Measurements from ENCODE around the gene LDB1. TPM values are rescaled to one million over a fixed set of nuclear protein-coding genes. Genes with fewer than 3 reads are reported as not detected.

The LDB1 gene
- total and polyA plus RNA-seq, 2 of the 13 experiments (the other 11 are each of a cell fraction or from before 2014, with no cell fraction given), result 17.2 to 45.5 TPM

DNA sequence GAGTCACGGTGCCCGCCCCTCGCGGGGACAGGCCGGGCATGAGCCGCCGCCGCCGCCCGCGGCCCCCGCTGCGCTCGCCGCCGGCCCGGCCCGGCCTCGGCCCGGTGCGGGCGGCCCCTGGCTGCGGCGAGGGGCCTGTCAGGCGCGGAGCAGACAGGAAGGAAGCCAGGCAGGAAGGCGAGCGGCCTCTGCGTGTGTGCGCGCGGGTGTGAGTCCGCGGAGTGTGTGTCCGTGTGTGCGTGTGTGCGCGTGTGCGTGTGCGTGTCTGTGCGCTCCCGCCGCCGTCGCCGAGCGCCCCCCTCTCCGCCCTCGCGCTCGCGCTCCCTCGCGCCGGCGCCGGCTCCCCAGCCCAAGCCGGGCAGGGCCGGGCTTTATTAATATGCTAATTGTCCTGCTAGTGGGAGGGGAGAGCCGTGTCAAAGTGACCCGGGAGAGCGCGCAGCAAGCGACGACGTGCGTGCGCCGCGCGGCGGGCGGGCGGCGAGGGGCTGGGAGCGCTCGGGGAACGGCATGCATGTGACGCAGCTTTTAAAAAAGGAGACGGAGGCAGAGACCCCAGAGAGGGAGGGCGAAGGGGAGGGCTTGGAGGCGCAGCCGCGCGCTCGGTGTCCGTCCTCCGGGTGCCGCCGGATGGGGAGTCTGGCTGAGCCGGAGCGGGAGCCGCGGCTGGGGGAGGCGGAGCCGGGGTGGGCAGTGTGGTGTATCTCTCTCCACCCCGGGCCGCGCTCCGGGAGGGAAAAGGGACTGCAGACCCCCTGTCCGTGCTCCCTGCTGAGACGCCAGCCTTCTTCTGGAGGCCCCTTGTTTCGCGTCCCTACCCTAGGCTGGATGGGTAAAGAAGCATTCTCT is at the start of gene LDB1 (continued):
- TF ChIP-seq, protein P1, sequence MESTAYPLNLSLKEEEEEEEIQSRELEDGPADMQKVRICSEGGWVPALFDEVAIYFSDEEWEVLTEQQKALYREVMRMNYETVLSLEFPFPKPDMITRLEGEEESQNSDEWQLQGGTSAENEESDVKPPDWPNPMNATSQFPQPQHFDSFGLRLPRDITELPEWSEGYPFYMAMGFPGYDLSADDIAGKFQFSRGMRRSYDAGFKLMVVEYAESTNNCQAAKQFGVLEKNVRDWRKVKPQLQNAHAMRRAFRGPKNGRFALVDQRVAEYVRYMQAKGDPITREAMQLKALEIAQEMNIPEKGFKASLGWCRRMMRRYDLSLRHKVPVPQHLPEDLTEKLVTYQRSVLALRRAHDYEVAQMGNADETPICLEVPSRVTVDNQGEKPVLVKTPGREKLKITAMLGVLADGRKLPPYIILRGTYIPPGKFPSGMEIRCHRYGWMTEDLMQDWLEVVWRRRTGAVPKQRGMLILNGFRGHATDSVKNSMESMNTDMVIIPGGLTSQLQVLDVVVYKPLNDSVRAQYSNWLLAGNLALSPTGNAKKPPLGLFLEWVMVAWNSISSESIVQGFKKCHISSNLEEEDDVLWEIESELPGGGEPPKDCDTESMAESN (CRISPR knock-in tag; conservative IDR thresholded peaks at IDR 0.05), result peak; percentile 74; the same call in 1 of the 2 replicates
- TF ChIP-seq GATA4 (IDR thresholded peaks at IDR 0.05; ENCODE audit: borderline replicate concordance, low read depth), result no peak
- 0 out of 2 replicates have a peak, but pooled peaks have one; percentile 68 for TF ChIP-seq ZNF337 (CRISPR knock-in tag; IDR thresholded peaks at IDR 0.05; ENCODE audit: borderline replicate concordance, low read depth)
- no peak for TF ChIP-seq ZBTB20 (CRISPR knock-in tag; IDR thresholded peaks at IDR 0.05; ENCODE audit: borderline replicate concordance, low read depth)
- TF ChIP-seq, protein P2, sequence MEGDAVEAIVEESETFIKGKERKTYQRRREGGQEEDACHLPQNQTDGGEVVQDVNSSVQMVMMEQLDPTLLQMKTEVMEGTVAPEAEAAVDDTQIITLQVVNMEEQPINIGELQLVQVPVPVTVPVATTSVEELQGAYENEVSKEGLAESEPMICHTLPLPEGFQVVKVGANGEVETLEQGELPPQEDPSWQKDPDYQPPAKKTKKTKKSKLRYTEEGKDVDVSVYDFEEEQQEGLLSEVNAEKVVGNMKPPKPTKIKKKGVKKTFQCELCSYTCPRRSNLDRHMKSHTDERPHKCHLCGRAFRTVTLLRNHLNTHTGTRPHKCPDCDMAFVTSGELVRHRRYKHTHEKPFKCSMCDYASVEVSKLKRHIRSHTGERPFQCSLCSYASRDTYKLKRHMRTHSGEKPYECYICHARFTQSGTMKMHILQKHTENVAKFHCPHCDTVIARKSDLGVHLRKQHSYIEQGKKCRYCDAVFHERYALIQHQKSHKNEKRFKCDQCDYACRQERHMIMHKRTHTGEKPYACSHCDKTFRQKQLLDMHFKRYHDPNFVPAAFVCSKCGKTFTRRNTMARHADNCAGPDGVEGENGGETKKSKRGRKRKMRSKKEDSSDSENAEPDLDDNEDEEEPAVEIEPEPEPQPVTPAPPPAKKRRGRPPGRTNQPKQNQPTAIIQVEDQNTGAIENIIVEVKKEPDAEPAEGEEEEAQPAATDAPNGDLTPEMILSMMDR (CRISPR knock-in tag; IDR thresholded peaks at IDR 0.05), result peak; percentile 30
- TF ChIP-seq RFXANK (CRISPR knock-in tag; IDR thresholded peaks at IDR 0.05), result no peak
- TF ChIP-seq, protein P3, sequence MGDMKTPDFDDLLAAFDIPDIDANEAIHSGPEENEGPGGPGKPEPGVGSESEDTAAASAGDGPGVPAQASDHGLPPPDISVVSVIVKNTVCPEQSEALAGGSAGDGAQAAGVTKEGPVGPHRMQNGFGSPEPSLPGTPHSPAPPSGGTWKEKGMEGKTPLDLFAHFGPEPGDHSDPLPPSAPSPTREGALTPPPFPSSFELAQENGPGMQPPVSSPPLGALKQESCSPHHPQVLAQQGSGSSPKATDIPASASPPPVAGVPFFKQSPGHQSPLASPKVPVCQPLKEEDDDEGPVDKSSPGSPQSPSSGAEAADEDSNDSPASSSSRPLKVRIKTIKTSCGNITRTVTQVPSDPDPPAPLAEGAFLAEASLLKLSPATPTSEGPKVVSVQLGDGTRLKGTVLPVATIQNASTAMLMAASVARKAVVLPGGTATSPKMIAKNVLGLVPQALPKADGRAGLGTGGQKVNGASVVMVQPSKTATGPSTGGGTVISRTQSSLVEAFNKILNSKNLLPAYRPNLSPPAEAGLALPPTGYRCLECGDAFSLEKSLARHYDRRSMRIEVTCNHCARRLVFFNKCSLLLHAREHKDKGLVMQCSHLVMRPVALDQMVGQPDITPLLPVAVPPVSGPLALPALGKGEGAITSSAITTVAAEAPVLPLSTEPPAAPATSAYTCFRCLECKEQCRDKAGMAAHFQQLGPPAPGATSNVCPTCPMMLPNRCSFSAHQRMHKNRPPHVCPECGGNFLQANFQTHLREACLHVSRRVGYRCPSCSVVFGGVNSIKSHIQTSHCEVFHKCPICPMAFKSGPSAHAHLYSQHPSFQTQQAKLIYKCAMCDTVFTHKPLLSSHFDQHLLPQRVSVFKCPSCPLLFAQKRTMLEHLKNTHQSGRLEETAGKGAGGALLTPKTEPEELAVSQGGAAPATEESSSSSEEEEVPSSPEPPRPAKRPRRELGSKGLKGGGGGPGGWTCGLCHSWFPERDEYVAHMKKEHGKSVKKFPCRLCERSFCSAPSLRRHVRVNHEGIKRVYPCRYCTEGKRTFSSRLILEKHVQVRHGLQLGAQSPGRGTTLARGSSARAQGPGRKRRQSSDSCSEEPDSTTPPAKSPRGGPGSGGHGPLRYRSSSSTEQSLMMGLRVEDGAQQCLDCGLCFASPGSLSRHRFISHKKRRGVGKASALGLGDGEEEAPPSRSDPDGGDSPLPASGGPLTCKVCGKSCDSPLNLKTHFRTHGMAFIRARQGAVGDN (CRISPR knock-in tag; IDR thresholded peaks at IDR 0.05), result peak; percentile 82
- TF ChIP-seq, protein P4, sequence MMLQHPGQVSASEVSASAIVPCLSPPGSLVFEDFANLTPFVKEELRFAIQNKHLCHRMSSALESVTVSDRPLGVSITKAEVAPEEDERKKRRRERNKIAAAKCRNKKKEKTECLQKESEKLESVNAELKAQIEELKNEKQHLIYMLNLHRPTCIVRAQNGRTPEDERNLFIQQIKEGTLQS (CRISPR knock-in tag; IDR thresholded peaks at IDR 0.05), result no peak
- TF ChIP-seq, protein P5, sequence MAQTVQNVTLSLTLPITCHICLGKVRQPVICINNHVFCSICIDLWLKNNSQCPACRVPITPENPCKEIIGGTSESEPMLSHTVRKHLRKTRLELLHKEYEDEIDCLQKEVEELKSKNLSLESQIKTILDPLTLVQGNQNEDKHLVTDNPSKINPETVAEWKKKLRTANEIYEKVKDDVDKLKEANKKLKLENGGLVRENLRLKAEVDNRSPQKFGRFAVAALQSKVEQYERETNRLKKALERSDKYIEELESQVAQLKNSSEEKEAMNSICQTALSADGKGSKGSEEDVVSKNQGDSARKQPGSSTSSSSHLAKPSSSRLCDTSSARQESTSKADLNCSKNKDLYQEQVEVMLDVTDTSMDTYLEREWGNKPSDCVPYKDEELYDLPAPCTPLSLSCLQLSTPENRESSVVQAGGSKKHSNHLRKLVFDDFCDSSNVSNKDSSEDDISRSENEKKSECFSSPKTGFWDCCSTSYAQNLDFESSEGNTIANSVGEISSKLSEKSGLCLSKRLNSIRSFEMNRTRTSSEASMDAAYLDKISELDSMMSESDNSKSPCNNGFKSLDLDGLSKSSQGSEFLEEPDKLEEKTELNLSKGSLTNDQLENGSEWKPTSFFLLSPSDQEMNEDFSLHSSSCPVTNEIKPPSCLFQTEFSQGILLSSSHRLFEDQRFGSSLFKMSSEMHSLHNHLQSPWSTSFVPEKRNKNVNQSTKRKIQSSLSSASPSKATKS (CRISPR knock-in tag; IDR thresholded peaks at IDR 0.05), result no peak
- 0 out of 2 replicates have a peak, but pooled peaks have one; percentile 20 for TF ChIP-seq ELF3 (CRISPR knock-in tag; IDR thresholded peaks at IDR 0.05)
- TF ChIP-seq CBFB (CRISPR knock-in tag; IDR thresholded peaks at IDR 0.05), result 0 out of 2 replicates have a peak, but pooled peaks have one; percentile 13
- TF ChIP-seq CENPT (CRISPR knock-in tag; IDR thresholded peaks at IDR 0.05; ENCODE audit: low read depth), result no peak; the same call in 1 of the 2 replicates
- TF ChIP-seq, protein P6, sequence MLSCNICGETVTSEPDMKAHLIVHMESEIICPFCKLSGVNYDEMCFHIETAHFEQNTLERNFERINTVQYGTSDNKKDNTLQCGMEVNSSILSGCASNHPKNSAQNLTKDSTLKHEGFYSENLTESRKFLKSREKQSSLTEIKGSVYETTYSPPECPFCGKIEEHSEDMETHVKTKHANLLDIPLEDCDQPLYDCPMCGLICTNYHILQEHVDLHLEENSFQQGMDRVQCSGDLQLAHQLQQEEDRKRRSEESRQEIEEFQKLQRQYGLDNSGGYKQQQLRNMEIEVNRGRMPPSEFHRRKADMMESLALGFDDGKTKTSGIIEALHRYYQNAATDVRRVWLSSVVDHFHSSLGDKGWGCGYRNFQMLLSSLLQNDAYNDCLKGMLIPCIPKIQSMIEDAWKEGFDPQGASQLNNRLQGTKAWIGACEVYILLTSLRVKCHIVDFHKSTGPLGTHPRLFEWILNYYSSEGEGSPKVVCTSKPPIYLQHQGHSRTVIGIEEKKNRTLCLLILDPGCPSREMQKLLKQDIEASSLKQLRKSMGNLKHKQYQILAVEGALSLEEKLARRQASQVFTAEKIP (CRISPR knock-in tag; IDR thresholded peaks at IDR 0.05; ENCODE audit: borderline replicate concordance), result no peak
- no peak for TF ChIP-seq NONO (IDR thresholded peaks at IDR 0.05)
- no peak for TF ChIP-seq NONO (CRISPR knock-in tag; conservative IDR thresholded peaks at IDR 0.05)
